Placental pericyte (primary cell): Measurements from ENCODE around the gene BRD8. TPM values are rescaled to one million over a fixed set of nuclear protein-coding genes. Genes with fewer than 3 reads are reported as not detected.

Source experiments
- small RNA-seq: library from RNA; depleted of rRNA; stranded (forward); fragments of <200 nt; gene quantifications from one replicate; pipeline ENCODE3, GENCODE V24; 2012; ENCODE audit warnings: low replicate concordance
- total RNA-seq: library from RNA; depleted of rRNA; stranded (reverse); fragments of >200 nt; gene quantifications from 2 replicates; pipeline ENCODE4 v1.2.3, GENCODE V29; 2012

BRD8 gene
- 35.0 and 46.7 TPM in 2 replicates for total RNA-seq

DNA sequence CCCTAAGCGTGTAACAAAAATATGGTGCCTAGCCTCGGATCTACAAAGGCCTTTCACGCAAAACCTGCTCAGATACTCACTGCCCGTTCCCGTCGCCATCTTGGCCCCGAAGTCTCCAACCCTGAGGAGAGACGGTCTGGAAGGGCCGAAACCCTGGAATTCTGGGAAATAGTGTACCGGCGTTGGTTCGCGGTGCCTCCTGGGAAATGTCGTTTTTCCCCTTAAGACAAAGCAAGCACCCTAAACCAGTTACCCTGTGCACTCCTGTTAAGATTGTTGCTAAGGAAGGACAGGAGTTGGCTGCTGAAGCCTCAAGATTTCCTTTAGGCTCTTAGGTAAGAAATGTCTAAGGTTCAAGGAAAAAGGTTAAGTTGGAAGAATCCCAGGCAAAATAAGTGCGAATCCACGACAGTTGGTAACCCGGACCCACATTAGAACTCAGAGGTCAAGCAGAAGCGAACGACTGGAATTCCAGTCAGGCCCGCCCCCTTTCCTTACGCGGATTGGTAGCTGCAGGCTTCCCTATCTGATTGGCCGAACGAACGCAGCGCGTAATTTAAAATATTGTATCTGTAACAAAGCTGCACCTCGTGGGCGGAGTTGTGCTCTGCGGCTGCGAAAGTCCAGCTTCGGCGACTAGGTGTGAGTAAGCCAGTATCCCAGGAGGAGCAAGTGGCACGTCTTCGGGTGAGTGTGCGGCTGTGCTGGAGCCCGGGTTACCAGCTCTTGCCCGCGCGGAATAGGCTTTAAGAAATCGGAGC is at the start of gene BRD8, which contains the start of gene KIF20A:
TSS of gene BRD8 (minus strand) at position 115 of the 761 bp plus-strand sequence. CDS start at position 99, 16 bp downstream.
TSS of gene KIF20A (plus strand) at position 597 of the 761 bp plus-strand sequence. CDS start 569 bp downstream, outside the sequence.

GRCh38 chr5:138213161-138214029 is 35.0 kb upstream of the BRD8 start, which contains the start of gene CDC23:
Gene CDC23 (minus strand): TSS chr5:138213323. CDS start chr5:138213312, 11 bp downstream.

GRCh38 chr5:138138949-138139780 is 39.3 kb downstream of the BRD8 start, which contains the start of gene NME5:
Gene NME5 (minus strand): TSS chr5:138139428. CDS start chr5:138138780, 648 bp downstream.

Small RNA genes within 50 kb of the gene (small RNA-seq; reads per million reads assigned to genes)
- gene RNU6-460P (not detected), gene RNU6-888P (0.68 reads per million, percentile 30 among the genes with 10 or more reads in this experiment)

Other genes starting within 250 kb of the BRD8 start
- 31.5 and 32.4 TPM in 2 replicates for gene FAM13B, start 145.6 kb downstream of the BRD8 start, total RNA-seq
- gene WNT8A, start 94.6 kb downstream of the BRD8 start, total RNA-seq: not detected in 2 replicates
- not detected in 2 replicates for gene NME5, start 39.2 kb downstream of the BRD8 start, total RNA-seq
- gene KIF20A, start 482 bp upstream of the BRD8 start, total RNA-seq: 0.66 and 67.7 TPM in 2 replicates
- gene CDC23, start 34.7 kb upstream of the BRD8 start, total RNA-seq: 19.3 and 33.2 TPM in 2 replicates
- gene GFRA3, start 96.0 kb upstream of the BRD8 start, total RNA-seq: not detected in 2 replicates
- 0.44 and 13.3 TPM in 2 replicates for gene CDC25C, start 153.2 kb upstream of the BRD8 start, total RNA-seq
- gene FAM53C, start 159.6 kb upstream of the BRD8 start, total RNA-seq: 23.6 and 32.4 TPM in 2 replicates
- 48.4 and 53.3 TPM in 2 replicates for gene KDM3B, start 174.1 kb upstream of the BRD8 start, total RNA-seq